NCI-H226 (cell line): ENCODE measurements around the gene GOLGA6L6.
"Not testable (repeated sequence)": the region's sequence is repeated elsewhere in the genome, so short reads cannot be mapped to it uniquely, and the experiment has no call there.

Experiments
- DNase-seq: peaks from one replicate; pipeline ENCODE4 v3.0.0-alpha.2; 2015

The GOLGA6L6 gene

GRCh38 chr15:20541700-20542099 lies at the start of gene GOLGA6L6:
Gene GOLGA6L6 (minus strand): TSS chr15:20541800. CDS start chr15:20541709, 91 bp downstream.
- not testable (repeated sequence) for DNase-seq

GRCh38 chr15:20590069-20590468 lies 48.5 kb upstream of the GOLGA6L6 start:
- not testable (repeated sequence) for DNase-seq

- DNase-seq = not testable (repeated sequence)
Observed at GRCh38 chr15:20586821-20587220, 45.2 kb upstream of the GOLGA6L6 start.

GRCh38 chr15:20582726-20583115 lies 41.1 kb upstream of the GOLGA6L6 start:
- DNase-seq = not testable (repeated sequence)

GRCh38 chr15:20582109-20582725 lies 40.6 kb upstream of the GOLGA6L6 start:
- not testable (repeated sequence) for DNase-seq

GRCh38 chr15:20581261-20582108 lies 39.9 kb upstream of the GOLGA6L6 start:
- not testable (repeated sequence) for DNase-seq

- DNase-seq = not testable (repeated sequence)
Observed at GRCh38 chr15:20579662-20580061, 38.1 kb upstream of the GOLGA6L6 start.

- not testable (repeated sequence) for DNase-seq
Observed at GRCh38 chr15:20551289-20551688, 9.7 kb upstream of the GOLGA6L6 start.

- not testable (repeated sequence) for DNase-seq
Observed at GRCh38 chr15:20505926-20506658, 35.5 kb downstream of the GOLGA6L6 start.

GRCh38 chr15:20502839-20503238 lies 38.8 kb downstream of the GOLGA6L6 start:
- not testable (repeated sequence) for DNase-seq

- not testable (repeated sequence) for DNase-seq
Observed at GRCh38 chr15:20501512-20502222, 39.9 kb downstream of the GOLGA6L6 start.

GRCh38 chr15:20497781-20498180 lies 43.8 kb downstream of the GOLGA6L6 start:
- DNase-seq = not testable (repeated sequence)

- DNase-seq = not testable (repeated sequence)
Observed at GRCh38 chr15:20493035-20493434, 48.6 kb downstream of the GOLGA6L6 start.

- not testable (repeated sequence) for DNase-seq
Observed at GRCh38 chr15:20492598-20492997, 49.0 kb downstream of the GOLGA6L6 start.

- not testable (repeated sequence) for DNase-seq
Observed at GRCh38 chr15:20489320-20489719, 52.3 kb downstream of the GOLGA6L6 start.
